Measurements from ENCODE around the gene LIN54.

Gene LIN54

DNA sequence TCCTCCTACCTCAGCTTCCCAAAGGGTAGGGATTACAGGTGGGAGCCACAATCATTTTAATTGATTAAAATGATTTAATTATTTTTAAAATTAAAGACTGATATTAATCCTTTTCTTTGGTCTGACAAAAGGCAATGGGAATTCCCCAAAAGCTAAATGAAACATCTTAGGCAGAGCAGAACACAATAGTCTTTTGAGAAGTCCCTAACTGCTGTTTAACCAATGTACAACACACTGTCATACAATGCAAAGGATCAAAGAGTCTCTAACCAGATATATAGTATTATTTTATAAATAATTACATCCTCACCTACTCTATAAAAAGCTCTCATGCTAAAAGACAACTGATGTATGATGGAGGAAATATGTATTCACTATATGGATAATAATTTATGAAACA, 63.1 kb downstream of the LIN54 start:
- H3K4me3 ChIP-seq (ENCODE audit: control insufficient read depth, low read depth, low read length), result no peak overlapping the region
- DNase-seq (ENCODE audit: low read depth), result no peak
- TF ChIP-seq, protein P1, sequence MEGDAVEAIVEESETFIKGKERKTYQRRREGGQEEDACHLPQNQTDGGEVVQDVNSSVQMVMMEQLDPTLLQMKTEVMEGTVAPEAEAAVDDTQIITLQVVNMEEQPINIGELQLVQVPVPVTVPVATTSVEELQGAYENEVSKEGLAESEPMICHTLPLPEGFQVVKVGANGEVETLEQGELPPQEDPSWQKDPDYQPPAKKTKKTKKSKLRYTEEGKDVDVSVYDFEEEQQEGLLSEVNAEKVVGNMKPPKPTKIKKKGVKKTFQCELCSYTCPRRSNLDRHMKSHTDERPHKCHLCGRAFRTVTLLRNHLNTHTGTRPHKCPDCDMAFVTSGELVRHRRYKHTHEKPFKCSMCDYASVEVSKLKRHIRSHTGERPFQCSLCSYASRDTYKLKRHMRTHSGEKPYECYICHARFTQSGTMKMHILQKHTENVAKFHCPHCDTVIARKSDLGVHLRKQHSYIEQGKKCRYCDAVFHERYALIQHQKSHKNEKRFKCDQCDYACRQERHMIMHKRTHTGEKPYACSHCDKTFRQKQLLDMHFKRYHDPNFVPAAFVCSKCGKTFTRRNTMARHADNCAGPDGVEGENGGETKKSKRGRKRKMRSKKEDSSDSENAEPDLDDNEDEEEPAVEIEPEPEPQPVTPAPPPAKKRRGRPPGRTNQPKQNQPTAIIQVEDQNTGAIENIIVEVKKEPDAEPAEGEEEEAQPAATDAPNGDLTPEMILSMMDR (conservative IDR thresholded peaks at IDR 0.05; ENCODE audit: control insufficient read depth, insufficient read depth, low read depth, low read length), result no peak

DNA sequence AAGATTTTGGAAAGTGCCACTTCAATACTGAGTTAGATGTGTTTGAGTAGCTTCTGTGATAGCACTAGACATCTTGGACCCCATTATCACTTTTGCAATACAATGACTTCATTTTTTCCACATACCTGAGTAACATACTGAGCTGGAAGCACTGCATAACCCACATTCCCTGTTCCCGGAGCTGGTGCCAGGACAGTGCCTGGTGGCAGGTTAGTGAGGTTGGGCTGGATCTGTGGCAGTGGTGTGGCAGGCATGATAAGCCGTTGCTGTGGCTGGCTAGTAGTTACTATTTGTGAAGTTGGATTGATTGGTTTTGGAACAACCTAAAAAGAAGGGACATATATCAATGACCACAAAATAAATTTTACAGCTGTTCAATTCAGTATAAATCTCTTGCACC, 71.2 kb downstream of the LIN54 start:
- TF ChIP-seq, protein P1 (conservative IDR thresholded peaks at IDR 0.05; ENCODE audit: control insufficient read depth, insufficient read depth, low read depth, low read length), result no peak
- no peak overlapping the region for H3K4me3 ChIP-seq (ENCODE audit: control insufficient read depth, low read depth, low read length)

DNA sequence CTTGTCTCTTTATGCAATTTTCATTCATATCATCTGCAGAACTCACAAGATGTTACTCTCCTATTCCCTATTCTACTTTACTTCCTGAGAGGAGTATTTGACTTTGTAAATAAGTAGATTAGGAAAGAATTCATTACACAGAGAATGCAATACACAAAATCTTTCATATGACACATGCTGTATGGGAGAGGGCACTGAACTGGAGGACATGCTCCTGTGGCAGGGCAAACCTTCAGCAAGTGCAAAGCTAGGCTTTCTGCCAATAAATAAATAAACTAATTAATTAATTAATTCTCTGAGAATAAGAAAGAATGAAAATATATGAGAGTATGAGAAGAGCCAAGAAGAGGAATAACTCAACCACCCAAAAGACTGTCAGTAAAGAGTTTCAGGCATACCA, 76.2 kb downstream of the LIN54 start:
- TF ChIP-seq, protein P1 (conservative IDR thresholded peaks at IDR 0.05; ENCODE audit: control insufficient read depth, insufficient read depth, low read depth, low read length), result no peak
- H3K4me3 ChIP-seq (ENCODE audit: control insufficient read depth, low read depth, low read length), result no peak overlapping the region
- no peak for DNase-seq (ENCODE audit: low read depth)

More for the DNA sequence above, 71.2 kb downstream of the LIN54 start:
- DNase-seq (ENCODE audit: low read depth), result no peak

DNA sequence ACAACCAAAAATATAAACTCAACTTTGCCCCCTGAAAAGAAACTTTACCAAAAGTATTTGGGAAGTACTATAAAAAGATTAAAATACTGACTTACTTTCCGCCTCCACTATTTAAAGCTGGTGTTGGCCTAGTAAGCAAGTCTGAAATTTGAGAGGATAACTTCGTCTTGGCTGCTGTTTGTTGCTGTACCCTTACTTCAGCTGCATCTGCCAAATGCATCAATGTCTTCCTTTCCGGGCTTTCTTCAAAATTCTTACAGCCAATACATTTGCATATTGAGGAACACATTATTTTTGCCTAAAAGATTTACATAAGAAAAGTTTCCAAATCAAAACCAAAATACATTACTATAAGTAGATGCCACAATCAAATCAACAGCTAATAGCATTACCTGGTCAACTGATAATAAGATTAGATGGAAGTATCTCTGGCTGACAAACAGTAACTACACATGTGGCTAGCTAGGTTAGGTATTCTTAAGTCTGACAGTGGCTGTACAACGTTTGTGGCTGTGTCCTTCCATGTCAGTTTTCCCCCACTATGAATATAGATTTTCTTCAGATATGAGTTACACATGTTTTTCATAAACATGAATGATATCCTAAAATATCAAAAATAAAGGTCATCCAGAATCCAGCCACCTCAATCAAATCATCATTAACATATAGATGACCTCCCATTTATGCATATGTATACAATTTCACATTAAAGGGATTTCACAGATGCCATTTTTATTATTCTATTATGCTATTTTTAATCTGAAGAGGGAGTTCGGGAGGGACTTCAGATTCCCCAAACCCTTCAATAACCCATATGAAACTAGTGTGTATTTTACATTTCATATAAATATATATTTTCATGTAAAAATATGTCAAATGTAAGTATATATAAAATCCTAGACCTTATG, 79.5 kb downstream of the LIN54 start:
- no peak for DNase-seq (ENCODE audit: low read depth)
- H3K4me3 ChIP-seq (ENCODE audit: control insufficient read depth, low read depth, low read length), result no peak overlapping the region
- TF ChIP-seq, protein P1 (conservative IDR thresholded peaks at IDR 0.05; ENCODE audit: control insufficient read depth, insufficient read depth, low read depth, low read length), result no peak

DNA sequence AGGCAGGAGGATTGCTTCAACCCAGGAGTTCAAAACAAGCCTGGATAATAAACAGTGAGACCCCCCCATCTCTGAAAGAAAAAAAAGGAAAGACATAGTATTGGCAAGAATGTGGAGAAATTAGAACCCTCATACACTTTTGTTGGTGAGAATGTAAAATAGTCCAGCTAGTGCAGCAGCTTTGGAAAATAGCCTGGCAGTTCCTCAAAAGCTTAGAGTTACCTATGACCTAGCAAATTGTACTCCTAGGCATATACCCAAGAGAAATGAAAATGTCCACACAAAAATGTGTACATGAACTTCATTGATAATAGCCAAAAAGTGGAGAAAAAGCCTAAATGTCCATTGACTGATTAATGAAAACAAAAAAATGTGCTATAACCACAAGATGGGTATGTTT, 88.8 kb downstream of the LIN54 start:
- H3K4me3 ChIP-seq (ENCODE audit: control insufficient read depth, low read depth, low read length), result no peak overlapping the region
- DNase-seq (ENCODE audit: low read depth), result no peak
- TF ChIP-seq, protein P1 (conservative IDR thresholded peaks at IDR 0.05; ENCODE audit: control insufficient read depth, insufficient read depth, low read depth, low read length), result no peak

DNA sequence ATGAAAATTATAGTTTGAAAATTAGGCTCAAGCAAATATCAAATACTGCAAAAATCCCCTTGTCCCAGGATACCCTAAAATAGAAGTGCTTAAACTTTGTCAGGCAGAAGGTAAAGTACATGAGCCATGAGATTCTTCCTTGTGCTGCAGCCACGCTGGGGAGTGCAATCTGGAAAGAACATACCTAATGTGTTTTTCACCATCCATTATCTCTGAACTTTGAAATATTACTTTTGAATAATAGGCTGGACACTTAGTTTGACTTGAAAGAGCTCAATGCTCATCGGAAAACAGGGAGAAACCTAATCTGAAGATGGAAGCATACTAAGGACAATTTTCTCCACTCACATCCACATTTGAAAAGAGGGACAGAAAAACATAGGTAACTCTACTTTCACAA, 91.2 kb downstream of the LIN54 start:
- no peak overlapping the region for H3K4me3 ChIP-seq (ENCODE audit: control insufficient read depth, low read depth, low read length)
- no peak for DNase-seq (ENCODE audit: low read depth)
- TF ChIP-seq, protein P1 (conservative IDR thresholded peaks at IDR 0.05; ENCODE audit: control insufficient read depth, insufficient read depth, low read depth, low read length), result no peak

Data from fibroblast of mammary gland (primary cell).